HG02678 (cell line): ENCODE results near the gene TLE5.

ENCODE experiments used
- ATAC-seq: cut with Tn5 transposase; IDR thresholded peaks from one replicate; pipeline ENCODE4 v1.9.1; 2021; ENCODE audit warnings: mild to moderate bottlenecking, moderate library complexity; ENCODE audit not compliant: unreplicated experiment

The TLE5 gene

DNA sequence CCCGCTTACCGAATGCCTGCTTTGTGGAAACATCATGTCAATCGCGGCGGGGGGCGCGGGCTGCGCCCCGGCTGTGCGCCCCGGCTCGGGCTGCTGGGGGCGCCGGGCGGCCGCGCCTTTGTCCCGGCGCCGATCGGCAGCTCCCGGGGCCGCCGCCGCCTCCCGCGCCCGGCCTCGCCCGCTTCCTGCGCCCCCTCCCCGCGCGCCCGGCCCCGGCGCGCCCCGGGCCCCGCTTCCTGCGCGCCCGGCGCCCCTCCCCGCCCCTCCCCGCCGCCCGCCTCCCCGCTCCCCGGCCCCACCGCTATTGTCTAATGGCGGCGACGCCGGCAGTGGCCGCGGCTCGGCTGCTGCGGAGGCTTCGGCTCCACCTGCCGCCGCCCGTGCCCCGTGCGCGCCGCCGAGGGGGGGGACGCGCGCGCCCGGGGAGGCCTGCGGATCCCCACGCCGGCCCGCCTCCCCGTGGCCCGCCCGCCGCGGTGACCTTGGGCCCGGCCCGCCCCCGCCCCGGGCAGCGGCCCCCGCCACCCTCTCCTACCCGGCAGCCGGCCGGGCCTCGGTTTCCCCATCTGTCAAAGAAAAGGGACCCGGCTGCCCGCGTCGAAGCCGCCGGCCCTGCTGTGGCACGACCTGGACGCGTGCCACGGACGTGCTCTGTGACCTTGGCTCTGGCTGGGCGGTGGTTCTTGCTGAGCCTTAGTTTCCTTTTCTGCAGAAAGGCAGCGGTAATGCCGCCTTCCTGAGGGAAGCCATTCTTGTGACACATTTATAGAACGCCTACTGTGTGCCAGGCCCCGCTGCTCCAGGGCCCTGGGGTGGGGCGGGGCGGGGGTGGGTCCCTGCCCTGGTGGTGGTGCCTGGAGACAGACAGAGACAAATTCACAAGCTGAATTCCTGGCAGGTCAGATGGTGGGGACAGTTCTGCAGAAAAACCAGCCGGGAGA lies at the start of gene TLE5:
Gene TLE5, minus strand, starts transcription at position 331 of the 941 bp plus-strand sequence. Its CDS starts 295 bp downstream, at position 36.
- ATAC-seq: no peak

DNA sequence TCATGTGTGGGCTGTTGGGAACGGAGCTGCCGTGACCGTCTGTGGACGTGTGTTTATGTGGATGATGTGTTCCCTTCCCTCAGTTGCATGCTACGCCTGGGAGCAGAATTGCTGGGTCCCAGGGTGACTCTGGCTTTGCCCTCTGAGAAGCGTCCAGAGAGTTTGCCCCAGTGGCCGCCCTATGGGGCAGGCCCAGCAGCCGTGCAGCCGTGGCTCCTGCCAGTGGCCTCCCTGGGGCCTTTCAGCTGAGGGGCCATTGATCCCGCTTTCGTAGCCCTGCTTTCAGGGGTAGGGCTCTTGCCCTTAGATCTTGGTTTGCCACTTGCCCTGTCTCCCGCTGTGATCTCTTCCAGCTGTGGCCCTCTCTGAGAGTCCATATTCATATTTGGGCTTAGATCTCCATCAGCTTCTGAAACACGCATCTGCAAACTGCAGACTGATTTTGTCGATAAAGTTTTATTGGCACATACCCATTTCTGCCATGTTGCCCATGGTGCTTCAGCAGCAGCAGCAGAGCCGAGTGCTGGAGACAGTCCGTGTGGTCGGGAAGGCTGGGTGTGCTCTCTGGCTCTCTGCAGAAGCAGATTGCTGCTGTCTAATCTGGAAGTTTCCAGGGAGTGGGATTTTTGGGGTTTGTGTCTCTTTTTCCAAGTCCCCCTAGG lies 49.4 kb upstream of the TLE5 start:
- no peak for ATAC-seq

- ATAC-seq: no peak
Observed at GRCh38 chr19:3110126-3110825, 48.0 kb upstream of the TLE5 start.

- no peak for ATAC-seq
Observed at GRCh38 chr19:3109491-3109890, 47.2 kb upstream of the TLE5 start.

DNA sequence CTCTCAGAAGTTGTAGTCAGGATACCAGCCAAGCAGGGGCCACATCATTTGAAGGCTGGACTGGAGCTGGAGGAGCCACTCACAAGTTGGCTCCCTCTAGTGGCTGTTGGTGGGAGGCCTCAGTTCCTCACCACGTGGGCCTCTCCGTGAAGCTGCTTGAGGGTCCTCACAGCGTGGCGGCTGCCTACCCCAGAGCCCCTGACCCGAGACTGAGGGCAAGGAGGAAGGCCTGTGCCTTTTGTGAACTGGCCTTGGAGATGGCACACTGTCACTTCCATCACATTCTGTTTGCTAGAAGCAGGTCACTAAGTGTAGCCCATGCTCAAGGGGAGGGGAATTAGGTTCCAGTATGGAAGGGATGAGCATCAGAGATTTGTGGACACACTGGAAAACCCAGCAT lies 46.5 kb upstream of the TLE5 start:
- ATAC-seq: no peak

GRCh38 chr19:3107658-3108057 lies 45.4 kb upstream of the TLE5 start:
- no peak for ATAC-seq

- ATAC-seq: no peak
Observed at GRCh38 chr19:3106509-3107141, 44.3 kb upstream of the TLE5 start.

DNA sequence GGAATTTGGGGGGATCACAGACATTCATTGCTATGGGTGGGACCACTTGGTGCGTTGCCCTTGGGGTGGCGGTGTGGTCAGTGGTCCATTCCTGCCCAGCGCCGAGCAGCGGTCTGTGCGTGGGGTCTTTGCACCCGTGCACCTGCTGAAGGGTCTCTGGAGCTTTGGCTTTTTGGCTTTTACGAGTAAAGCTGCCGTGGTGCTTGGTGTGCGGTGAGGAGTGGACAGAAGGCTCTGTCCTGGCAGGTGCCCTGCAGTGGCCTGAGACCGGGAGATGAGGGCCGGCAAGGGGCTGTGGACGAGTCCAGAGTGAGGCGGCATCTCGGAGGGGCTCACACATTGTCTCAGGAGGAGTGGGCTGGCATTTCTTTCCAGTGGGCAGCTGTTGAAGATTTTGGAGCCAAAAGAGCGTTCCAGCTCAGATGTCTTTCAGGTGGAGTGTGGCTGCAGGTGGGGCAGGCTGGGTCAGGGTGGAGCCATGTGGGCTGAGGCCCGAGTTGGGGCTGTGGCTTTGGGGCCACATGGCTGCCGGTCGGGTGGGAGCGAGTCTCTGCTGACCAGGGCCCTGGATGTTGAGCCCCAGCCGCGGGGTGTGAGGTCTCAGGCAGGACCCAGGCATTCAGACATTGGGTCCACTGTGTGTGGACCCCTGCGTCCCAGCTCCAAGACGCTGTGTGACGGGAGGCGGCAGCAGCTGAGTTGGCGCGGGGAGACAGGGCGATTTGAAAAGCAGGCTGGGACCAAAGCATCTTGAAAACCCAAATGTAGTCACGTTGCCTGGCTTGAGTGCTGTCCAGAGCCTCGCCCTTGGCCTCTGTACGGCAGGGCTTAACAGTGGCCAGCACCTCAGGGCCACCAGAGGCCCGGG lies 43.6 kb upstream of the TLE5 start:
- ATAC-seq: no peak

DNA sequence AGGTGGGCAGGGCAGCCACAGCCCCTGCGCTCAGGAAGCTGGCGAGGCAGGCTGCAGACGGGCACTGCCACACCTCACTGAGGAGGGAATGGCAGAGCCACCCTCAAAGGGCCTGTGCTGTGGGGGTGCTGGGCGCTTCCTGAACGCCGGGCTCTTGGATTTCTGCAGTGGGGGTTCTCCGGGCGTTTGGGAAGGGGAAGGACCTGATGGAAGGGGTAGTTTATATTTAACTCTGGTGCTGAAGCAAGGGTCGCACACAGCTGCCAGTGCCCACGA lies 42.4 kb upstream of the TLE5 start:
- ATAC-seq: no peak

GRCh38 chr19:3102239-3103140 lies 40.2 kb upstream of the TLE5 start:
- no peak for ATAC-seq

GRCh38 chr19:3100747-3101730 lies 38.7 kb upstream of the TLE5 start:
- no peak for ATAC-seq

- ATAC-seq: no peak
Observed at GRCh38 chr19:3100331-3100730, 38.0 kb upstream of the TLE5 start.

DNA sequence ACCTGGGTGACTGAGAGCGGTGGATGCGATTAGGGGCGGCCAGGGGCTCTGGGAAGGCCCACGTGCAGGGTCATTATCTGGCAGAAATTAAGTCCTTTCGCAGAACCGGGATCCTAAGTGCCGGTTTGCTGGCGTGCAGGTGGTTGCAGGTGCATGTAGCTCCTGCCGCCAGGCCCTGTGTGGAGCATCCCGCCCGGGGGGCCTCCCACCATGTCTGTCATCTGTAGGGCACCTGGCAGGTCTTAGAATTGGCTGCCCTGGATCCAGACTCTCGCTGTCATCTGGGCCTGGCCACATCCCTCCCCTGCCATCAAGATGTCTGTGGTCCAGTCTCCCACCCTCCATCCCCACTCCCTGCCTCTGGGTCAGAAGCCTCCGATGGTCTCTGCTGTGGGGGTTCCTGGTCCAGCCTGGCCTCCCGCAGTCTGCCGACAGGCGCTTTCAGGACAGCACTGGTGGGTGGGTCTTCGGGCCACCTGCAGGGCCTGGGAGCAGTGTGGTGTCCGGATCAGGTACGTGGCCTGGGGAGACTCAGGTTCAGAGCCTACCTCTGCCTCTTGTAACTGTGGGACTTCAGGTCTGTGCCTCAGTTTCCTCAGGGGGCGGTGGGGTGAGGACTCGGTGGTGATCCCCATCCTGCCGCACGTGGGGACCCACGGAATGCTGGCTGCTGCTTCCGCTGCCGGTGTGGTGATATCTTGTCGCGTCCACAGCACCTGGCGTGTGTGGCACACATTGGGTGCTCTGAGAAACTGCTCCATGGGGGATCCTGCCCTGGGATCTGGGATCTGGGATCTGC lies 37.3 kb upstream of the TLE5 start:
- ATAC-seq: no peak

DNA sequence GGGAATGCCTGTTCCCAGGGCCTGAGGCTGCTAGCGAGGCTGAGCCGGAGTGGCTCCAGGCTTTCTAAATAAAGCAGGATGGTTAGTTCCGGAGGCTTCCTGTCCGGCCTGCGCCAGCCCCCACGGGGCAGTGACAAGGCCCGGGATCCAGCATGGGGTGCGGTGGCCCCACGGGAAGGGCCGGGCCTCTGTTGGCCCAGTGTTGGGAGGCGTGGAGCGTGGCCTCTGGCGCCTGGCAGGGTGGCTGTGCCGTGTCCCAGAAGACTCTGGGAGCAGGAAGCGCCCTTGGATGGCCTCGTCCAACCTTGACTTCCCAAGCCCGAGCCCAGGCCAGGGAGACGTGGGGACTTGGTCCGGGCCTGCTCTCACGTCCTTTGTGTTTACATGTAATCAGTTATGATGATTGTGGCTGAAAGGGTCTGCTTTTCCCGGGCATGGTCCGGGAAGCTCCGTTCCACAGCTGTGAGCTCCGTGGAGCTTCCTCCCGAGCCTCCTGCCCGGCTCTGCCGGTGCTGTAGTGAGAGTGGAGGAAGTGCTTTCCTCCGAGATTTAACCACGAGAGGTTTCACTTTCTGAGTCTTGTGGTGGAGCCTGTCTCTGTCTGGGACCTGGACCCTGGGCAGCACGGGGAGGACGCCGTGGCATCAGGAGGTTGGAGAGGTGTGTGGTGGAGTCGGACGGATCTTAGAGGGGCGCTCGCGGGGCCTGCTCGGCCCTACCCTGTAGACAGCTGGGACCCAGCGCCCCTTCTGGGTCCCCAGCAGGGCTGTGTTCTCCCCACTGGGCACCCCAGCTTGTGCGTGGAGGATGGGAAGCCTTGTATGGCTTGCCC lies 36.4 kb upstream of the TLE5 start:
- ATAC-seq: no peak

DNA sequence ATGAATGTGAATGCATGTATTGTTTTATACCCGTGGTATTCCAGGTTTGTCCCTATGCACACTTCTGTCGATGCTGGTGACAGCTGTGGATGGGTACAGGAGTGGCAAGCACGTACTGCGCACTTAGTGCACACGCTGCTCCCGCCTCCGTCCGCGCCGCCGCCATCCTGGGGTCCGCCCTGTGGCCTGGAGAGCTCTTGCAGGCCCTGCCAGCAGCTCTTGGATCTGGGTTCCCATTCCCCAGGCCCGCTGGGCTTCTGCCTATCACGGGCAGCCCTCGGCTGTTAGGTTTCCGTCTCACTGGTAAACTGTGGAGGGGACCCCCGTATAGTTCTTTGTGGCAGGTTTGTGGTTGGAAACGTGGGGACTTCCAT lies 35.8 kb upstream of the TLE5 start:
- no peak for ATAC-seq

- ATAC-seq: no peak
Observed at GRCh38 chr19:3097442-3097871, 35.2 kb upstream of the TLE5 start.
